Loucy (cell line): ENCODE results near the gene TACR1.

Experiments used
- EZH2phosphoT487 ChIP-seq: fragments of 200-600 bp; IDR thresholded peaks from 2 replicates; pipeline ENCODE4 v1.6.1; 2018; ENCODE audit warnings: antibody characterized with exemption, mild to moderate bottlenecking, moderate library complexity, borderline replicate concordance
- TF ChIP-seq, protein P1 (sequence below): fragments of 200-600 bp; sonication (generic); conservative IDR thresholded peaks from 2 replicates; pipeline ENCODE4 v1.5.1; 2014; ENCODE audit warnings: mild to moderate bottlenecking, antibody characterized with exemption, low read length

DNA sequence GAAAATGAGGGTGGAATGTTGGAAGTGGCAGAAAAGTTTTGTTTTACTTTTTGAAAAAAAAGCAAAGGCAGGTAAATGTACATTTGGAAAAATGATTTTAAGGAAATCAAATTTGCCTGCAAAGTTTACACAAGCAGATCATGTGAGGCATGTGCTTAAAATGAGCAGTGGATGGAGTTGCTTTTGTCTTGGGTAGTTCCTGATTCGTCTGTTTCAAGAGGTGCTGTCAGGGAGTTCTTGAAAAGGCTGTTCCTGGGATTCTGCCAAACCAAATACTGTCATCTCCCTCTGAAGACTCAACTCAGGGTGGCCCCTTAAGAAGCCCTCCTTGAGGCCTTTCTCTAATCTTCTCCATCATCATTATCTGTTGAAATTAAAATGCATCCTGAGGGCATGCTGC is 59.0 kb downstream of the TACR1 start:
- TF ChIP-seq, protein P1, sequence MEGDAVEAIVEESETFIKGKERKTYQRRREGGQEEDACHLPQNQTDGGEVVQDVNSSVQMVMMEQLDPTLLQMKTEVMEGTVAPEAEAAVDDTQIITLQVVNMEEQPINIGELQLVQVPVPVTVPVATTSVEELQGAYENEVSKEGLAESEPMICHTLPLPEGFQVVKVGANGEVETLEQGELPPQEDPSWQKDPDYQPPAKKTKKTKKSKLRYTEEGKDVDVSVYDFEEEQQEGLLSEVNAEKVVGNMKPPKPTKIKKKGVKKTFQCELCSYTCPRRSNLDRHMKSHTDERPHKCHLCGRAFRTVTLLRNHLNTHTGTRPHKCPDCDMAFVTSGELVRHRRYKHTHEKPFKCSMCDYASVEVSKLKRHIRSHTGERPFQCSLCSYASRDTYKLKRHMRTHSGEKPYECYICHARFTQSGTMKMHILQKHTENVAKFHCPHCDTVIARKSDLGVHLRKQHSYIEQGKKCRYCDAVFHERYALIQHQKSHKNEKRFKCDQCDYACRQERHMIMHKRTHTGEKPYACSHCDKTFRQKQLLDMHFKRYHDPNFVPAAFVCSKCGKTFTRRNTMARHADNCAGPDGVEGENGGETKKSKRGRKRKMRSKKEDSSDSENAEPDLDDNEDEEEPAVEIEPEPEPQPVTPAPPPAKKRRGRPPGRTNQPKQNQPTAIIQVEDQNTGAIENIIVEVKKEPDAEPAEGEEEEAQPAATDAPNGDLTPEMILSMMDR, result no peak
- no peak for TF ChIP-seq EZH2phosphoT487
